ENCODE results near the gene SUPT6H. TPM values are rescaled to one million over a fixed set of nuclear protein-coding genes. Genes with fewer than 3 reads are reported as not detected.

SUPT6H gene
- polyA plus RNA-seq, 2 of the 4 experiments (the other 2 are of a cell fraction) = 51.4 to 63.8 TPM

DNA sequence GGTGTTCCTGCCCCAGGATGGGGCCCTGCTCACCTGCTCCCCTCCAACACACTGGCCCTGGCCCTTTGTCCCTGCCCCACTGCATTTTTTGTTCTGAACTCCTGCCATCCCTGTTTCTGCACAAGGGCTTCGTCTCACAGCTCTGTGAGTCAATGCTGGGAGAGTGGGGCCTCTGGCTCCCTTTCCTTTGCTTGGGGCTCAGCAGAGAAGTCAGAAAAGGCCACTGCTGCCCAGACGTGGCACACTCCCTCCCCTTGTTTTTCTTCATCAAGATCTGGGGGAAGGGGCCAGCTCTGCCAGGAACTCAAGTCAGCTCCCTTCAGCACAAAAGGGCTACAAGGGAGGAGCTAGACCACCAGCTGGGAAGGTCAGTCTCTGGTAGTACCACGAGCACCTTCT lies 40.7 kb downstream of the SUPT6H start:
- POLR2A ChIA-PET = interaction anchor here (1.5 to 2.3 kb wide), 2 partner anchors 9 to 17 kb away, joined by 7 to 15 read pairs; partner anchors contain the start of genes PROCA1 and RPL23A

DNA sequence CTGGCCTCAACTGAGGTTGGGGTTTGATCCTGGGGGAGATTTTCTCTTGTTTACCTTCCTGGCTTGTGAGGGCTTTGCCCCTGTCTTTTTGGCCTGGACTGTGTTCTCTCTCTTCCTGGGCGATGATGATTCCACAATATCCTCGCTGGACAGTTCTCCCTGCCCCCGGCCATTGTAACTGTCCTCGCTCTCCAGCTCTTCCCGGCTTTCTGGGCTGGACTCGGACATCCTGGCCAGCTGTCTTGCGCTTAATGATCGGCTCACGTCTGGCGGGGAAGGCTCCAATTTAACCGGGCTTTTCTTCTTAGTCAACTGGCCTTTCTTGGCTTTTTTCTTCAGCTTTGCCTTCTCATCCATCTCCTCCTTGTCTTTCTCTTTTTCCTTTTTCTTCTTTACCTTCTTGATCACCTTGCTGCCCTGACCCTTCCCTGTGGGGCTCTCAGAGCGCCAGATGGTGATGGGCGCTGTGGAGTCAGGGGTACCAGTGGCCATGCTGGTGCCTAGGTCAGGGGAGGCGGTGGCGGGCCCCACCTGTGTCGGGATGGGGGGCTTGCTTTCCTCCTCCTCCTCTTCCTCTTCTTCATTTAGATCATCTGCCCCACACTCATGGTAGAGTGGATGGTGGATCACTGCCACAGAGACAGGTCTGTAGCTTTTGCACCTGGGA lies 41.7 kb downstream of the SUPT6H start:
- no peak for TF ChIP-seq POLR2A (IDR thresholded peaks at IDR 0.05; ENCODE audit: low read length)
- no peak for TF ChIP-seq CHD4 (IDR thresholded peaks at IDR 0.05; ENCODE audit: borderline replicate concordance)
- TF ChIP-seq, protein P1, sequence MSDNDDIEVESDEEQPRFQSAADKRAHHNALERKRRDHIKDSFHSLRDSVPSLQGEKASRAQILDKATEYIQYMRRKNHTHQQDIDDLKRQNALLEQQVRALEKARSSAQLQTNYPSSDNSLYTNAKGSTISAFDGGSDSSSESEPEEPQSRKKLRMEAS (IDR thresholded peaks at IDR 0.05) = no peak
- TF ChIP-seq MAFK (IDR thresholded peaks at IDR 0.05; ENCODE audit: partially characterized antibody) = no peak
- TF ChIP-seq TFCP2L1 (CRISPR knock-in tag; IDR thresholded peaks at IDR 0.05) = no peak
- no peak for TF ChIP-seq RNF2 (IDR thresholded peaks at IDR 0.05; ENCODE audit: borderline replicate concordance, low read depth)
- TF ChIP-seq HOXB5 (CRISPR knock-in tag; IDR thresholded peaks at IDR 0.05) = no peak
- TF ChIP-seq MAZ (IDR thresholded peaks at IDR 0.05; ENCODE audit: borderline replicate concordance, low read depth, low read length) = no peak
- TF ChIP-seq, protein P2, sequence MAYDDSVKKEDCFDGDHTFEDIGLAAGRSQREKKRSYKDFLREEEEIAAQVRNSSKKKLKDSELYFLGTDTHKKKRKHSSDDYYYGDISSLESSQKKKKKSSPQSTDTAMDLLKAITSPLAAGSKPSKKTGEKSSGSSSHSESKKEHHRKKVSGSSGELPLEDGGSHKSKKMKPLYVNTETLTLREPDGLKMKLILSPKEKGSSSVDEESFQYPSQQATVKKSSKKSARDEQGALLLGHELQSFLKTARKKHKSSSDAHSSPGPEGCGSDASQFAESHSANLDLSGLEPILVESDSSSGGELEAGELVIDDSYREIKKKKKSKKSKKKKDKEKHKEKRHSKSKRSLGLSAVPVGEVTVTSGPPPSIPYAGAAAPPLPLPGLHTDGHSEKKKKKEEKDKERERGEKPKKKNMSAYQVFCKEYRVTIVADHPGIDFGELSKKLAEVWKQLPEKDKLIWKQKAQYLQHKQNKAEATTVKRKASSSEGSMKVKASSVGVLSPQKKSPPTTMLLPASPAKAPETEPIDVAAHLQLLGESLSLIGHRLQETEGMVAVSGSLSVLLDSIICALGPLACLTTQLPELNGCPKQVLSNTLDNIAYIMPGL (CRISPR knock-in tag; IDR thresholded peaks at IDR 0.05; ENCODE audit: borderline replicate concordance) = no peak
- no peak for TF ChIP-seq JUNB (IDR thresholded peaks at IDR 0.05)
- no peak for TF ChIP-seq BHLHE40 (IDR thresholded peaks at IDR 0.05; ENCODE audit: low read depth, low read length)
- no peak for TF ChIP-seq GATA3 (IDR thresholded peaks at IDR 0.05; ENCODE audit: borderline replicate concordance)
- TF ChIP-seq SMC3 (IDR thresholded peaks at IDR 0.05) = no peak
- TF ChIP-seq NR3C1 (IDR thresholded peaks at IDR 0.05) = no peak
- no peak for TF ChIP-seq EHMT2 (IDR thresholded peaks at IDR 0.05; ENCODE audit: low read depth)
- FAIRE-seq = no peak

More for the DNA sequence above, 40.7 kb downstream of the SUPT6H start:
- WGBS (ENCODE audit: missing lambda C conversion rate) = 63% methylated on average over 3 of the region's 3 CpGs
- Histone ChIP-seq H3K9me3 (no peaks in the 10 kb centered on the region), H3K4me1 (peaks cover 19% of the 10 kb centered on the region), H3K4me2 (no peak overlapping the region), H3K27ac (no peak overlapping the region), H3K4me3 (no peak overlapping the region)
- ATAC-seq = no peak
- CTCF ChIA-PET = interaction anchor here (0.9 to 31.4 kb wide), 6 partner anchors 6 to 415 kb away, joined by 3 to 335 read pairs (median 5); partner anchors contain the start of gene PROCA1
- TF ChIP-seq FOSB (CRISPR knock-in tag; IDR thresholded peaks at IDR 0.05) = no peak
- TF ChIP-seq TP53 (CRISPR knock-in tag; IDR thresholded peaks at IDR 0.05) = no peak
- TF ChIP-seq SMC3 (IDR thresholded peaks at IDR 0.05) = no peak
- TF ChIP-seq, protein P3, sequence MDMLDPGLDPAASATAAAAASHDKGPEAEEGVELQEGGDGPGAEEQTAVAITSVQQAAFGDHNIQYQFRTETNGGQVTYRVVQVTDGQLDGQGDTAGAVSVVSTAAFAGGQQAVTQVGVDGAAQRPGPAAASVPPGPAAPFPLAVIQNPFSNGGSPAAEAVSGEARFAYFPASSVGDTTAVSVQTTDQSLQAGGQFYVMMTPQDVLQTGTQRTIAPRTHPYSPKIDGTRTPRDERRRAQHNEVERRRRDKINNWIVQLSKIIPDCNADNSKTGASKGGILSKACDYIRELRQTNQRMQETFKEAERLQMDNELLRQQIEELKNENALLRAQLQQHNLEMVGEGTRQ (IDR thresholded peaks at IDR 0.05) = no peak
- no peak for TF ChIP-seq JUN (IDR thresholded peaks at IDR 0.05)
- TF ChIP-seq, protein P4, sequence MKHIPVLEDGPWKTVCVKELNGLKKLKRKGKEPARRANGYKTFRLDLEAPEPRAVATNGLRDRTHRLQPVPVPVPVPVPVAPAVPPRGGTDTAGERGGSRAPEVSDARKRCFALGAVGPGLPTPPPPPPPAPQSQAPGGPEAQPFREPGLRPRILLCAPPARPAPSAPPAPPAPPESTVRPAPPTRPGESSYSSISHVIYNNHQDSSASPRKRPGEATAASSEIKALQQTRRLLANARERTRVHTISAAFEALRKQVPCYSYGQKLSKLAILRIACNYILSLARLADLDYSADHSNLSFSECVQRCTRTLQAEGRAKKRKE (CRISPR knock-in tag; IDR thresholded peaks at IDR 0.05; ENCODE audit: low read depth) = no peak
- TF ChIP-seq, protein P5, sequence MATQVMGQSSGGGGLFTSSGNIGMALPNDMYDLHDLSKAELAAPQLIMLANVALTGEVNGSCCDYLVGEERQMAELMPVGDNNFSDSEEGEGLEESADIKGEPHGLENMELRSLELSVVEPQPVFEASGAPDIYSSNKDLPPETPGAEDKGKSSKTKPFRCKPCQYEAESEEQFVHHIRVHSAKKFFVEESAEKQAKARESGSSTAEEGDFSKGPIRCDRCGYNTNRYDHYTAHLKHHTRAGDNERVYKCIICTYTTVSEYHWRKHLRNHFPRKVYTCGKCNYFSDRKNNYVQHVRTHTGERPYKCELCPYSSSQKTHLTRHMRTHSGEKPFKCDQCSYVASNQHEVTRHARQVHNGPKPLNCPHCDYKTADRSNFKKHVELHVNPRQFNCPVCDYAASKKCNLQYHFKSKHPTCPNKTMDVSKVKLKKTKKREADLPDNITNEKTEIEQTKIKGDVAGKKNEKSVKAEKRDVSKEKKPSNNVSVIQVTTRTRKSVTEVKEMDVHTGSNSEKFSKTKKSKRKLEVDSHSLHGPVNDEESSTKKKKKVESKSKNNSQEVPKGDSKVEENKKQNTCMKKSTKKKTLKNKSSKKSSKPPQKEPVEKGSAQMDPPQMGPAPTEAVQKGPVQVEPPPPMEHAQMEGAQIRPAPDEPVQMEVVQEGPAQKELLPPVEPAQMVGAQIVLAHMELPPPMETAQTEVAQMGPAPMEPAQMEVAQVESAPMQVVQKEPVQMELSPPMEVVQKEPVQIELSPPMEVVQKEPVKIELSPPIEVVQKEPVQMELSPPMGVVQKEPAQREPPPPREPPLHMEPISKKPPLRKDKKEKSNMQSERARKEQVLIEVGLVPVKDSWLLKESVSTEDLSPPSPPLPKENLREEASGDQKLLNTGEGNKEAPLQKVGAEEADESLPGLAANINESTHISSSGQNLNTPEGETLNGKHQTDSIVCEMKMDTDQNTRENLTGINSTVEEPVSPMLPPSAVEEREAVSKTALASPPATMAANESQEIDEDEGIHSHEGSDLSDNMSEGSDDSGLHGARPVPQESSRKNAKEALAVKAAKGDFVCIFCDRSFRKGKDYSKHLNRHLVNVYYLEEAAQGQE (IDR thresholded peaks at IDR 0.05) = no peak
- no peak for TF ChIP-seq ESRRA (IDR thresholded peaks at IDR 0.05; ENCODE audit: borderline replicate concordance, low read length)
- TF ChIP-seq EHMT2 (IDR thresholded peaks at IDR 0.05; ENCODE audit: low read depth) = no peak
- TF ChIP-seq, protein P6, sequence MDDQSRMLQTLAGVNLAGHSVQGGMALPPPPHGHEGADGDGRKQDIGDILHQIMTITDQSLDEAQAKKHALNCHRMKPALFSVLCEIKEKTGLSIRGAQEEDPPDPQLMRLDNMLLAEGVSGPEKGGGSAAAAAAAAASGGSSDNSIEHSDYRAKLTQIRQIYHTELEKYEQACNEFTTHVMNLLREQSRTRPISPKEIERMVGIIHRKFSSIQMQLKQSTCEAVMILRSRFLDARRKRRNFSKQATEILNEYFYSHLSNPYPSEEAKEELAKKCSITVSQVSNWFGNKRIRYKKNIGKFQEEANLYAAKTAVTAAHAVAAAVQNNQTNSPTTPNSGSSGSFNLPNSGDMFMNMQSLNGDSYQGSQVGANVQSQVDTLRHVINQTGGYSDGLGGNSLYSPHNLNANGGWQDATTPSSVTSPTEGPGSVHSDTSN (IDR thresholded peaks at IDR 0.05) = no peak
- TF ChIP-seq HOXA7 (CRISPR knock-in tag; IDR thresholded peaks at IDR 0.05) = no peak
- TF ChIP-seq FOXS1 (CRISPR knock-in tag; IDR thresholded peaks at IDR 0.05) = no peak
- TF ChIP-seq, protein P7, sequence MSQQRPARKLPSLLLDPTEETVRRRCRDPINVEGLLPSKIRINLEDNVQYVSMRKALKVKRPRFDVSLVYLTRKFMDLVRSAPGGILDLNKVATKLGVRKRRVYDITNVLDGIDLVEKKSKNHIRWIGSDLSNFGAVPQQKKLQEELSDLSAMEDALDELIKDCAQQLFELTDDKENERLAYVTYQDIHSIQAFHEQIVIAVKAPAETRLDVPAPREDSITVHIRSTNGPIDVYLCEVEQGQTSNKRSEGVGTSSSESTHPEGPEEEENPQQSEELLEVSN (IDR thresholded peaks at IDR 0.05; ENCODE audit: borderline replicate concordance, low read depth) = no peak
- DNase-seq (ENCODE audit: low read depth in 1 of 2, low spot score in 1 of 2) = no peak
- no peak for FAIRE-seq

More for the DNA sequence above, 41.7 kb downstream of the SUPT6H start:
- DNase-seq (ENCODE audit: low read depth in 1 of 2, low spot score in 1 of 2) (no peak), ATAC-seq (no peak)
- 90% methylated on average over 15 of the region's 16 CpGs for WGBS (ENCODE audit: missing lambda C conversion rate)
- CTCF ChIA-PET = interaction anchor here (1.9 to 31.4 kb wide), 4 partner anchors 5 to 57 kb away, joined by 6 to 335 read pairs (median 171); partner anchors contain the start of gene PROCA1
- Histone ChIP-seq H3K9me3 (no peaks in the 10 kb centered on the region), H3K4me1 (peaks cover 9% of the 10 kb centered on the region), H3K27ac (no peak overlapping the region), H3K4me2 (no peak overlapping the region), H3K4me3 (no peak overlapping the region)
- POLR2A ChIA-PET = interaction anchor here (2.3 to 2.4 kb wide), 2 partner anchors 8 to 16 kb away, joined by 9 to 15 read pairs; partner anchors contain the start of genes PROCA1 and RPL23A

Measured in A549 (cell line).